Caco-2 (cell line): ENCODE results near the gene LDLRAD3. TPM values are rescaled to one million over a fixed set of nuclear protein-coding genes. Genes with fewer than 3 reads are reported as not detected.

Experiments
- BruUV-seq: library from RNA; stranded (reverse); fragments of 400-500 nt; replicated peaks from 2 replicates; lab custom pipeline; 2021; lab: Mats Ljungman, UMichigan
- CTCF ChIA-PET: fragments of 300-600 bp; sonication (Branson Sonifier 250); formaldehyde crosslinking; loops from one replicate; lab custom pipeline; 2022; ENCODE audit warnings: antibody characterized with exemption; lab: Charles Lee
- POLR2A ChIA-PET: fragments of 300-600 bp; sonication (Branson Sonifier 250); formaldehyde crosslinking; loops from one replicate; lab custom pipeline; 2022; ENCODE audit warnings: antibody characterized with exemption; lab: Charles Lee
- DNase-seq, 2 experiments: peaks; one replicate each; pipeline versions ENCODE4 v3.0.0 to v3.0.0-alpha.2; 2020 to 2022
- H3K27me3 ChIP-seq: replicated peaks from 2 replicates; pipeline ENCODE4 v1.6.0; 2011; ENCODE audit warnings: low read length; ENCODE audit not compliant: control insufficient read depth, insufficient read depth
- H3K36me3 ChIP-seq: 2 replicates; pipeline ENCODE4 v1.5.1; 2011; ENCODE audit warnings: low read length; ENCODE audit not compliant: control insufficient read depth, insufficient read depth
- H3K4me1 ChIP-seq: fragments of 250-450 bp; sonication (Bioruptor Pico); 2 replicates; pipeline ENCODE4 v1.5.1; 2020; ENCODE audit warnings: mild to moderate bottlenecking
- H3K4me3 ChIP-seq: 2 replicates; pipeline ENCODE4 v1.5.1; 2011; ENCODE audit warnings: low read depth, mild to moderate bottlenecking, control low read depth, low read length
- H3K9me3 ChIP-seq: fragments of 250-450 bp; sonication (Bioruptor Pico); 2 replicates; pipeline ENCODE4 v1.5.1; 2020; ENCODE audit warnings: mild to moderate bottlenecking, moderate library complexity
- H3K27ac Mint-ChIP-seq: one replicate; pipeline ENCODE4 v1.8.0; 2022; ENCODE audit warnings: mixed read lengths; ENCODE audit not compliant: unreplicated experiment
- H3K27me3 Mint-ChIP-seq: one replicate; pipeline ENCODE4 v1.8.0; 2022; ENCODE audit warnings: mixed read lengths; ENCODE audit not compliant: insufficient read depth, unreplicated experiment
- H3K36me3 Mint-ChIP-seq: one replicate; pipeline ENCODE4 v1.8.0; 2022; ENCODE audit warnings: mild to moderate bottlenecking, mixed read lengths; ENCODE audit not compliant: insufficient read depth, unreplicated experiment
- H3K4me1 Mint-ChIP-seq: one replicate; pipeline ENCODE4 v1.8.0; 2022; ENCODE audit warnings: low read depth, mixed read lengths; ENCODE audit not compliant: unreplicated experiment
- H3K4me3 Mint-ChIP-seq: one replicate; pipeline ENCODE4 v1.8.0; 2022; ENCODE audit warnings: mild to moderate bottlenecking, moderate library complexity, mixed read lengths; ENCODE audit not compliant: unreplicated experiment
- H3K9me3 Mint-ChIP-seq: one replicate; pipeline ENCODE4 v1.8.0; 2022; ENCODE audit warnings: mixed read lengths; ENCODE audit not compliant: unreplicated experiment
- intact Hi-C: fragments of 100-400 bp; cut with micrococcal nuclease; formaldehyde crosslinking; loops from one replicate; pipeline ENCODE4 v1.10.0; 2022; ENCODE audit not compliant: unreplicated experiment
- total RNA-seq: library from RNA; stranded (reverse); gene quantifications from 2 replicates; pipeline ENCODE4 v1.2.3, GENCODE V29; 2022
- TF ChIP-seq, protein P1 (sequence below), 2 experiments: fragments of 200-600 bp in 1 of 2; IDR thresholded peaks; 1 replicate in 1 of 2; 2 replicates in 1 of 2; pipeline versions ENCODE4 v1.5.1 to v1.8.0; 2011 to 2022; ENCODE audit warnings: antibody characterized with exemption in 1 of 2, control low read depth in 1 of 2, inconsistent platforms in 1 of 2, low read depth in 1 of 2, low read length in 1 of 2, mild to moderate bottlenecking in 1 of 2, moderate library complexity in 1 of 2; ENCODE audit not compliant: insufficient read depth in 1 of 2, severe bottlenecking in 1 of 2, unreplicated experiment in 1 of 2

Gene LDLRAD3
- total RNA-seq, 1 experiment from 2014 or later = 9.9 TPM

- intact Hi-C loops = no loop called here
- TF ChIP-seq, protein P1, sequence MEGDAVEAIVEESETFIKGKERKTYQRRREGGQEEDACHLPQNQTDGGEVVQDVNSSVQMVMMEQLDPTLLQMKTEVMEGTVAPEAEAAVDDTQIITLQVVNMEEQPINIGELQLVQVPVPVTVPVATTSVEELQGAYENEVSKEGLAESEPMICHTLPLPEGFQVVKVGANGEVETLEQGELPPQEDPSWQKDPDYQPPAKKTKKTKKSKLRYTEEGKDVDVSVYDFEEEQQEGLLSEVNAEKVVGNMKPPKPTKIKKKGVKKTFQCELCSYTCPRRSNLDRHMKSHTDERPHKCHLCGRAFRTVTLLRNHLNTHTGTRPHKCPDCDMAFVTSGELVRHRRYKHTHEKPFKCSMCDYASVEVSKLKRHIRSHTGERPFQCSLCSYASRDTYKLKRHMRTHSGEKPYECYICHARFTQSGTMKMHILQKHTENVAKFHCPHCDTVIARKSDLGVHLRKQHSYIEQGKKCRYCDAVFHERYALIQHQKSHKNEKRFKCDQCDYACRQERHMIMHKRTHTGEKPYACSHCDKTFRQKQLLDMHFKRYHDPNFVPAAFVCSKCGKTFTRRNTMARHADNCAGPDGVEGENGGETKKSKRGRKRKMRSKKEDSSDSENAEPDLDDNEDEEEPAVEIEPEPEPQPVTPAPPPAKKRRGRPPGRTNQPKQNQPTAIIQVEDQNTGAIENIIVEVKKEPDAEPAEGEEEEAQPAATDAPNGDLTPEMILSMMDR (IDR thresholded peaks at IDR 0.05; ENCODE audit: insufficient read depth in 1 of 2, low read depth in 1 of 2, low read length in 1 of 2, severe bottlenecking in 1 of 2, unreplicated experiment in 1 of 2) = no peak
- no TSS peak for BruUV-seq
- POLR2A ChIA-PET = no interaction called here
- CTCF ChIA-PET = interaction anchor here (0.7 kb wide), 2 partner anchors 27 to 726 kb away, joined by 3 read pairs; no protein-coding TSS in a partner anchor
- H3K9me3 ChIP-seq = no peaks in the 10 kb centered on the region
- no peaks in the 10 kb centered on the region for H3K36me3 Mint-ChIP-seq
- no peak for DNase-seq
- H3K4me3 Mint-ChIP-seq = no peak overlapping the region
- peaks cover 16% of the 10 kb centered on the region; the same call in 1 of the 2 replicates for H3K4me1 ChIP-seq
- H3K27ac Mint-ChIP-seq = no peak overlapping the region
- H3K9me3 Mint-ChIP-seq = no peaks in the 10 kb centered on the region
- H3K4me1 Mint-ChIP-seq = peaks cover 19% of the 10 kb centered on the region
- no peaks in the 10 kb centered on the region for H3K27me3 Mint-ChIP-seq
- no peaks in the 10 kb centered on the region for H3K36me3 ChIP-seq
- no peaks in the 10 kb centered on the region for H3K27me3 ChIP-seq
- no peak overlapping the region for H3K4me3 ChIP-seq
These were observed 268.0 kb downstream of the LDLRAD3 start for GRCh38 chr11:36211761-36212430.

GRCh38 chr11:36212564-36213392, 268.9 kb downstream of the LDLRAD3 start:
- Histone ChIP-seq H3K4me3 (no peak overlapping the region), H3K36me3 (no peaks in the 10 kb centered on the region), H3K27me3 (no peaks in the 10 kb centered on the region), H3K4me1 (peaks cover 16% of the 10 kb centered on the region; the same call in 1 of the 2 replicates), H3K9me3 (no peaks in the 10 kb centered on the region)
- no peak for DNase-seq
- TF ChIP-seq, protein P1 (IDR thresholded peaks at IDR 0.05; ENCODE audit: insufficient read depth in 1 of 2, low read depth in 1 of 2, low read length in 1 of 2, severe bottlenecking in 1 of 2, unreplicated experiment in 1 of 2) = no peak
- Mint-ChIP-seq H3K27me3 (no peaks in the 10 kb centered on the region), H3K4me1 (peaks cover 19% of the 10 kb centered on the region), H3K4me3 (no peak overlapping the region), H3K9me3 (no peaks in the 10 kb centered on the region), H3K27ac (no peak overlapping the region), H3K36me3 (no peaks in the 10 kb centered on the region)
- intact Hi-C loops = no loop called here
- CTCF ChIA-PET = interaction anchor here (0.7 kb wide), 2 partner anchors 27 to 727 kb away, joined by 3 read pairs; no protein-coding TSS in a partner anchor
- BruUV-seq = no TSS peak
- POLR2A ChIA-PET = no interaction called here

DNA sequence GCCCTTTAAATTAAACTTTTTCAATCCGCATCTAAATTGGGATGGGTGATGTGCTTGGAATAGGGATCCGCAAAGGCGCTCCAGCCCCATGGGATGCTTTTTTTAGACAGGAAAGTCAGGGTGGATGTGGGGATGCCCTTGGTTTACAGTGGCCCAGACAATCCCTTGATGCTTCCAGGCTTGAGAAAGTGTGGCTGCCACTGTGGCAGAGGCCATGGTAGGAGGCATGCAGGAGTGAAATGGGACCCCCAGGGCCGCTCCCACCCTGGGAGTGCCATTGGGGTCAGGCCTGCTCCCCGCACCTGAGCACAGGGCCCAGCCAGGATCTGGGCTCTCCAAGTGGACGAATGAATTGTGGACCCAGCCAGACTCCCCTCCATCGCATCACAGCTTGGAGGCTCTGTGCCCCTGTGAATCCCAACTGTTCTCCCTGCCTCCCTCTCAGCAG, 269.6 kb downstream of the LDLRAD3 start:
- Histone ChIP-seq H3K9me3 (no peaks in the 10 kb centered on the region), H3K4me1 (peaks cover 16% of the 10 kb centered on the region; the same call in 1 of the 2 replicates), H3K27me3 (no peaks in the 10 kb centered on the region), H3K4me3 (no peak overlapping the region), H3K36me3 (no peaks in the 10 kb centered on the region)
- Mint-ChIP-seq H3K27me3 (no peaks in the 10 kb centered on the region), H3K36me3 (no peaks in the 10 kb centered on the region), H3K4me1 (peaks cover 19% of the 10 kb centered on the region), H3K27ac (no peak overlapping the region), H3K4me3 (no peak overlapping the region), H3K9me3 (no peaks in the 10 kb centered on the region)
- intact Hi-C loops = no loop called here
- BruUV-seq = no TSS peak
- TF ChIP-seq, protein P1 (IDR thresholded peaks at IDR 0.05; ENCODE audit: insufficient read depth in 1 of 2, low read depth in 1 of 2, low read length in 1 of 2, severe bottlenecking in 1 of 2, unreplicated experiment in 1 of 2) = no peak
- CTCF ChIA-PET = no interaction called here
- no peak for DNase-seq
- POLR2A ChIA-PET = no interaction called here
